ENCODE results near the gene PCDHA8. TPM values are rescaled to one million over a fixed set of nuclear protein-coding genes. Genes with fewer than 3 reads are reported as not detected.
A peak's percentile ranks its signal among the peaks of the same experiment; 100 is the strongest.

Gene PCDHA8
- total RNA-seq, 1 donor from 2014 or later: 0.97 TPM

DNA sequence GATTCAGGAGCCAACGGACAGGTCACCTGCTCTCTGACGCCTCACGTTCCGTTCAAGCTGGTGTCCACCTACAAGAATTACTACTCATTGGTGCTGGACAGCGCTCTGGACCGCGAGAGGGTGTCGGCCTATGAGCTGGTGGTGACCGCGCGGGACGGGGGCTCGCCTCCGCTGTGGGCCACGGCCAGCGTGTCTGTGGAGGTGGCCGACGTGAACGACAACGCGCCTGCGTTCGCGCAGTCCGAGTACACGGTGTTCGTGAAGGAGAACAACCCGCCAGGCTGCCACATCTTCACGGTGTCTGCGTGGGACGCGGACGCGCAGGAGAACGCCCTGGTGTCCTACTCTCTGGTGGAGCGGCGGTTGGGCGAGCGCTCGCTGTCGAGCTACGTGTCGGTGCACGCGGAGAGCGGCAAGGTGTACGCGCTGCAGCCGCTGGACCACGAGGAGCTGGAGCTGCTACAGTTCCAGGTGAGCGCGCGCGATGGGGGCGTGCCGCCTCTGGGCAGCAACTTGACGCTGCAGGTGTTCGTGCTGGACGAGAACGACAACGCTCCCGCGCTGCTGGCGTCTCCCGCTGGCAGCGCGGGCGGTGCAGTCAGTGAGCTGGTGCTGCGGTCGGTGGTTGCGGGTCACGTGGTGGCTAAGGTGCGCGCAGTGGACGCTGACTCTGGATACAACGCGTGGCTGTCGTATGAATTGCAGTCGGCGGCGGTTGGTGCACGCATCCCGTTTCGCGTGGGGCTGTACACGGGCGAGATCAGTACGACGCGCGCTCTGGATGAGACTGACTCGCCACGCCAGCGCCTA is 16.4 kb downstream of the PCDHA8 start:
- TF ChIP-seq, protein P1, sequence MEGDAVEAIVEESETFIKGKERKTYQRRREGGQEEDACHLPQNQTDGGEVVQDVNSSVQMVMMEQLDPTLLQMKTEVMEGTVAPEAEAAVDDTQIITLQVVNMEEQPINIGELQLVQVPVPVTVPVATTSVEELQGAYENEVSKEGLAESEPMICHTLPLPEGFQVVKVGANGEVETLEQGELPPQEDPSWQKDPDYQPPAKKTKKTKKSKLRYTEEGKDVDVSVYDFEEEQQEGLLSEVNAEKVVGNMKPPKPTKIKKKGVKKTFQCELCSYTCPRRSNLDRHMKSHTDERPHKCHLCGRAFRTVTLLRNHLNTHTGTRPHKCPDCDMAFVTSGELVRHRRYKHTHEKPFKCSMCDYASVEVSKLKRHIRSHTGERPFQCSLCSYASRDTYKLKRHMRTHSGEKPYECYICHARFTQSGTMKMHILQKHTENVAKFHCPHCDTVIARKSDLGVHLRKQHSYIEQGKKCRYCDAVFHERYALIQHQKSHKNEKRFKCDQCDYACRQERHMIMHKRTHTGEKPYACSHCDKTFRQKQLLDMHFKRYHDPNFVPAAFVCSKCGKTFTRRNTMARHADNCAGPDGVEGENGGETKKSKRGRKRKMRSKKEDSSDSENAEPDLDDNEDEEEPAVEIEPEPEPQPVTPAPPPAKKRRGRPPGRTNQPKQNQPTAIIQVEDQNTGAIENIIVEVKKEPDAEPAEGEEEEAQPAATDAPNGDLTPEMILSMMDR (IDR thresholded peaks at IDR 0.05): no peak
- H3K4me3 Mint-ChIP-seq (ENCODE audit: unreplicated experiment): no peak overlapping the region
- H3K9me3 Mint-ChIP-seq (ENCODE audit: low read depth): peaks cover 15% of the 10 kb centered on the region
- peak; percentile 92 for DNase-seq (ENCODE audit: low spot score)
- H3K27me3 Mint-ChIP-seq (ENCODE audit: low read depth): no peaks in the 10 kb centered on the region
- peaks cover 8% of the 10 kb centered on the region for H3K4me1 Mint-ChIP-seq (ENCODE audit: low read depth)
- H3K36me3 Mint-ChIP-seq (ENCODE audit: low read depth): peaks cover 26% of the 10 kb centered on the region
- H3K27ac Mint-ChIP-seq (ENCODE audit: unreplicated experiment): no peak overlapping the region

DNA sequence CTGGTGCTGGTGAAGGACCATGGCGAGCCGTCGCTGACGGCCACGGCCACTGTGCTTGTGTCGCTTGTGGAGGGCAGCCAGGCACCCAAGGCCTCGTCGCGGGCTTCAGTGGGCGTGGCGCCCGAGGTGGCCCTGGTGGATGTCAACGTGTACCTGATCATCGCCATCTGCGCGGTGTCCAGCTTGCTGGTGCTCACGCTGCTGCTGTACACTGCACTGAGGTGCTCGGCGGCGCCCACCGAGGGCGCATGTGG is 16.9 kb downstream of the PCDHA8 start:
- H3K27me3 Mint-ChIP-seq (ENCODE audit: low read depth): no peaks in the 10 kb centered on the region
- H3K4me1 Mint-ChIP-seq (ENCODE audit: low read depth): peaks cover 8% of the 10 kb centered on the region
- DNase-seq (ENCODE audit: low spot score): no peak
- no peak overlapping the region for H3K27ac Mint-ChIP-seq (ENCODE audit: unreplicated experiment)
- peaks cover 15% of the 10 kb centered on the region for H3K9me3 Mint-ChIP-seq (ENCODE audit: low read depth)
- H3K4me3 Mint-ChIP-seq (ENCODE audit: unreplicated experiment): no peak overlapping the region
- TF ChIP-seq, protein P1 (IDR thresholded peaks at IDR 0.05): no peak
- H3K36me3 Mint-ChIP-seq (ENCODE audit: low read depth): peaks cover 26% of the 10 kb centered on the region

GRCh38 chr5:140862441-140863295 is 21.7 kb downstream of the PCDHA8 start:
- H3K36me3 Mint-ChIP-seq (ENCODE audit: low read depth): peaks cover 17% of the 10 kb centered on the region
- no peaks in the 10 kb centered on the region for H3K4me1 Mint-ChIP-seq (ENCODE audit: low read depth)
- no peak overlapping the region for H3K4me3 Mint-ChIP-seq (ENCODE audit: unreplicated experiment)
- H3K27ac Mint-ChIP-seq (ENCODE audit: unreplicated experiment): no peak overlapping the region
- peaks cover 8% of the 10 kb centered on the region for H3K9me3 Mint-ChIP-seq (ENCODE audit: low read depth)
- TF ChIP-seq, protein P1 (IDR thresholded peaks at IDR 0.05): no peak
- no peak for DNase-seq (ENCODE audit: low spot score)
- no peaks in the 10 kb centered on the region for H3K27me3 Mint-ChIP-seq (ENCODE audit: low read depth)

DNA sequence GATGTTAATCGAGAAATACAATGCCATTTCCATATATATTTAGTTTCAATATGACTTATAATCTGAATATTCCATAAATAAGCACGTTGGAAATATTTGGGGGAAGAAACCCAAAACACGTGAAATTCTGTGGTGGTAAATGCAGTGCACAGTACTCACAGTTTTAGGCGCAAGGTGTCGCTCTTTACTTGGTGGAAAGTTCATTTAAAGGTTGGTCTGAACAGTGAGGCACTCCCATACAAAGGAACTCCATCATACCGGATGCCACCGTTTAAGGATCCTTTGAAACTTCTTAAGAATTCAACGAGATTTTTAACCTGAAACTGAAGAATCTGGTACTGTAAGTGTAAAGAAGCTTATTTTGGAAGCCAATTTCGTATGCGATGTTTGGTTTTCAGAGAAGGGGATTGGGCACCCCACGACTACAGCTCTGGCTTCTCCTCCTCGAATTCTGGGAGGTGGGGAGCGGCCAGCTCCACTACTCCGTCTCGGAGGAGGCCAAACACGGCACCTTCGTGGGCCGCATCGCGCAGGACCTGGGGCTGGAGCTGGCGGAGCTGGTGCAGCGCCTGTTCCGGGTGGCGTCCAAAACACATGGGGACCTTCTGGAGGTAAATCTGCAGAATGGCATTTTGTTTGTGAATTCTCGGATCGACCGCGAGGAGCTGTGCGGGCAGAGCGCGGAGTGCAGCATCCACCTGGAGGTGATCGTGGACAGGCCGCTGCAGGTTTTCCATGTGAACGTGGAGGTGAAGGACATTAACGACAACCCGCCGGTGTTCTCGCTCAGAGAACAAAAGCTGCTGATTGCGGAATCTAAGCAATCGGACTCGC is 28.0 kb downstream of the PCDHA8 start, which contains the start of gene PCDHA11:
TSS of gene PCDHA11 (plus strand) at position 237 of the 834 bp plus-strand sequence. CDS start at position 384, 147 bp downstream.
- Mint-ChIP-seq H3K27ac (ENCODE audit: unreplicated experiment) (peak within 1 kb of the TSS; percentile 49), H3K36me3 (ENCODE audit: low read depth) (peaks cover 7% of the 10 kb centered on the region), H3K4me3 (ENCODE audit: unreplicated experiment) (peak within 1 kb of the TSS; percentile 76), H3K9me3 (ENCODE audit: low read depth) (no peaks in the 10 kb centered on the region), H3K4me1 (ENCODE audit: low read depth) (peaks cover 12% of the 10 kb centered on the region), H3K27me3 (ENCODE audit: low read depth) (no peaks in the 10 kb centered on the region)
- TF ChIP-seq, protein P1 (IDR thresholded peaks at IDR 0.05): peak; percentile 75
- DNase-seq (ENCODE audit: low spot score): no peak

GRCh38 chr5:140869555-140869886 is 28.5 kb downstream of the PCDHA8 start:
- no peak overlapping the region for H3K27ac Mint-ChIP-seq (ENCODE audit: unreplicated experiment)
- TF ChIP-seq, protein P1 (IDR thresholded peaks at IDR 0.05): peak; percentile 73

More at GRCh38 chr5:140869555-140869886, 28.5 kb downstream of the PCDHA8 start:
- peak overlapping the region; percentile 76 for H3K4me3 Mint-ChIP-seq (ENCODE audit: unreplicated experiment)
- no peak for DNase-seq (ENCODE audit: low spot score)
- no peaks in the 10 kb centered on the region for H3K9me3 Mint-ChIP-seq (ENCODE audit: low read depth)
- no peaks in the 10 kb centered on the region for H3K27me3 Mint-ChIP-seq (ENCODE audit: low read depth)
- peaks cover 5% of the 10 kb centered on the region for H3K36me3 Mint-ChIP-seq (ENCODE audit: low read depth)
- peaks cover 17% of the 10 kb centered on the region for H3K4me1 Mint-ChIP-seq (ENCODE audit: low read depth)
